ENCODE data around the gene ZFHX3.
A peak's percentile ranks its signal among the peaks of the same experiment; 100 is the strongest.

ZFHX3 gene

DNA sequence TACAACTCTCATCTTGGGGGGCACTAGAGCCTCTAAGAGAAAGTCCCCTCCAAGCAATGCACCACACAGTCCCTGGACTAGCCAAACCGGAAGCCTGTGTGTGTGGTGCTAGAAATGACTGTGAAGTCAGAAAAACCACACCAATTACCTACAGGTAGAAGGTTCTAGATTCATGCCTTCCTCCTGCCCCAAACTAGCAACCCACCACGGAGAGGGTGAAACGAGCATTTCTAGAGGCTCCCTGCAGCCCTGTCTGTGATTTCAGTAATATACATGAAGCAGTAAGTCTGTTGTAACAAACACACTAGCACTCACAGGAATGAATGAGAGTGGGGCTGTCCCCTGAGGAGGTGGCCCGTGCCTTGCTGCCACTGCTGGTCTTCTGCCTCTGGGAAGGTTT is 13.6 kb downstream of the ZFHX3 start:
- no peak for TF ChIP-seq BHLHE40 (IDR thresholded peaks at IDR 0.05; ENCODE audit: borderline replicate concordance)
- no peak for TF ChIP-seq ZNF384 (IDR thresholded peaks at IDR 0.05)
- TF ChIP-seq LEF1 (IDR thresholded peaks at IDR 0.05; ENCODE audit: borderline replicate concordance) = no peak
- TF ChIP-seq FOXM1 (IDR thresholded peaks at IDR 0.05; ENCODE audit: borderline replicate concordance) = no peak
- TF ChIP-seq TARDBP (IDR thresholded peaks at IDR 0.05) = no peak
- no peak for TF ChIP-seq FOXA1 (IDR thresholded peaks at IDR 0.05)
- ChIA-PET POLR2A (no interaction called here), CTCF (interaction anchor here (1.2 kb wide), 1 partner anchor 39 kb away, joined by 3 read pairs; no protein-coding TSS in a partner anchor)
- DNase-seq (ENCODE audit: extremely low spot score) = no peak

DNA sequence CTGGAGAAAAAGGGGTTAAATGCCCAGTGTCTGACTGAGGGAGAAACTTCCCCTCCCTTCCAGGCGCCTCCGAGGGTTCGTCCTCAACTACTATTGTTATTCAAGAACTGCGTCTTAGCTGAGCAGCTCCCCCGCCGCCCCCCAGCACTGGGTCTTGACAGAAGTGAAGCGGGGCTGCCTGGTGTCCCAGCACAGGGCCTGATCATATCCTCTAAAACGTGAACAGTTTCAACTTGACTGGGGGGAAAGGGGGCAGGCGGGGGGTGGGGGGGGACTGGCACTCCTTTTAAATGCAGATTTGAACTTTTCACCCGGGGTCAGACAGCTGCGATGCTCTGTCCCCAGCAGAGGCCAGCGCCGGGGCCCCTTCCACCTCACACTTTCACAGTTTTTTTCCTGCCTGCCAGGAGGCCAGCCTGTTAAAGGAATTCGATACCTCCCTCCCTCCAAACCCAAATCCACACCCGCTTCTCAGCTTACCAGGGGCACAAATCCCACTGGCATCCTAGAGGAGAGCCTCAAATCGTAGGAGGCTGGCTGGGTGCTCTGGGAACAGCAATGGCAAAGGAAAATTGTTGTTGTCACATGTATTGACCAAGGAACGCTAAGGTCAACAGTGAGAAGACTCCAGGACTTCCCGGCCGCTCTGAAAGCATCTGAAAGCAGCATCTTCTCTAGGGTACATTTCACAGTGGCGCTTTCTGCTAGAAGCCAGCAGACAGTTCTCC is 14.5 kb downstream of the ZFHX3 start:
- TF ChIP-seq FOXK2 (IDR thresholded peaks at IDR 0.05) = no peak
- TF ChIP-seq FOXA1 (IDR thresholded peaks at IDR 0.05) = no peak
- TF ChIP-seq ELF4 (IDR thresholded peaks at IDR 0.05) = no peak
- TF ChIP-seq ARNT (IDR thresholded peaks at IDR 0.05) = no peak
- no peak for TF ChIP-seq SUZ12 (IDR thresholded peaks at IDR 0.05)
- TF ChIP-seq BHLHE40 (IDR thresholded peaks at IDR 0.05; ENCODE audit: borderline replicate concordance) = no peak
- TF ChIP-seq CTBP1 (IDR thresholded peaks at IDR 0.05; ENCODE audit: borderline replicate concordance) = no peak
- TF ChIP-seq ZNF384 (IDR thresholded peaks at IDR 0.05) = no peak
- TF ChIP-seq HDGF (IDR thresholded peaks at IDR 0.05; ENCODE audit: borderline replicate concordance) = no peak
- no peak for TF ChIP-seq LEF1 (IDR thresholded peaks at IDR 0.05; ENCODE audit: borderline replicate concordance)
- no peak for TF ChIP-seq TARDBP (IDR thresholded peaks at IDR 0.05)
- TF ChIP-seq FOXM1 (IDR thresholded peaks at IDR 0.05; ENCODE audit: borderline replicate concordance) = no peak
- no peak; the same call in 1 of the 2 replicates for TF ChIP-seq L3MBTL2 (conservative IDR thresholded peaks at IDR 0.05)
- no peak for TF ChIP-seq SP1 (IDR thresholded peaks at IDR 0.05)
- no peak for TF ChIP-seq NFRKB (IDR thresholded peaks at IDR 0.05)
- TF ChIP-seq, protein P1, sequence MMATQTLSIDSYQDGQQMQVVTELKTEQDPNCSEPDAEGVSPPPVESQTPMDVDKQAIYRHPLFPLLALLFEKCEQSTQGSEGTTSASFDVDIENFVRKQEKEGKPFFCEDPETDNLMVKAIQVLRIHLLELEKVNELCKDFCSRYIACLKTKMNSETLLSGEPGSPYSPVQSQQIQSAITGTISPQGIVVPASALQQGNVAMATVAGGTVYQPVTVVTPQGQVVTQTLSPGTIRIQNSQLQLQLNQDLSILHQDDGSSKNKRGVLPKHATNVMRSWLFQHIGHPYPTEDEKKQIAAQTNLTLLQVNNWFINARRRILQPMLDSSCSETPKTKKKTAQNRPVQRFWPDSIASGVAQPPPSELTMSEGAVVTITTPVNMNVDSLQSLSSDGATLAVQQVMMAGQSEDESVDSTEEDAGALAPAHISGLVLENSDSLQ (IDR thresholded peaks at IDR 0.05) = no peak
- no peak for DNase-seq (ENCODE audit: extremely low spot score)
- POLR2A ChIA-PET = no interaction called here
- CTCF ChIA-PET = interaction anchor here (1.2 kb wide), 1 partner anchor 38 kb away, joined by 3 read pairs; no protein-coding TSS in a partner anchor

DNA sequence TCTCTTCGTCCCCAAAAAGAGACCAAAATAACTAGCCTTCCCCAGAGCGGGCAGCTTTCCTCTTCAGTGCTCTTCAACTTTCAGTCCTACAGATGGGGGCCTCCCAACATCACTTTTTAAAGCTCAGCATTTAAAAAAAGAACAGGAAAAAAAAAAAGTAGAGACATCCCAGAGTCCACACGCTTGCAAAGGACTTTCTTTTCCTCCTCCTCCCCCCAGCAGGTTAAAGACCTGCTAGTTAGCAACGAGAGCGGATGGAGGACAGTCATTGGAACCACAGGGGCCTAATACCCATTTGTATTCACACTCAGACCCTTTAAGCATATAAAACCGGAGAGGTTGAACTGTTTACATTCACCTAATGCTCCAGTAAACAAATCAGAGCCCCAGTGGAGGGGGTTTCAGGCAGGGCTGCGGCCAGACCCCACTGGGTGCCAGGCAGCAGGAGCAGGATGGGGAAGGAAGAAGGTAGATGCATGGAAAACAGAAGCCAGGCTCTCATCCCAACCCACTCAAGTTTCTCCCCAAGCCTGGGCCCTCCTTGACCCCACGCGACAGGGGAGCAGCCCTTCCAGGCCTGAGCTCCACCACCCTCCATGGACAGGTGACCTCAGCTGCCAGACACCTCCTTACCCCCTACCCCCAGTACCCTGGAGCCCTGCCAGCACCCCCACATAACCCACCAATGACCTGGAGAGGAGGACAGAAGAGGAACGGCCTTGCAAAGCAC is 15.2 kb downstream of the ZFHX3 start:
- ChIA-PET CTCF (interaction anchor here (1.2 kb wide), 1 partner anchor 38 kb away, joined by 3 read pairs; no protein-coding TSS in a partner anchor), POLR2A (no interaction called here)
- DNase-seq (ENCODE audit: extremely low spot score) = no peak
- TF ChIP-seq ZNF384 (IDR thresholded peaks at IDR 0.05) (0 out of 2 replicates have a peak, but pooled peaks have one; percentile 34), FOXM1 (IDR thresholded peaks at IDR 0.05; ENCODE audit: borderline replicate concordance) (no peak), ELF4 (IDR thresholded peaks at IDR 0.05) (no peak), FOXK2 (IDR thresholded peaks at IDR 0.05) (no peak)
- TF ChIP-seq, protein P1 (IDR thresholded peaks at IDR 0.05) = no peak

DNA sequence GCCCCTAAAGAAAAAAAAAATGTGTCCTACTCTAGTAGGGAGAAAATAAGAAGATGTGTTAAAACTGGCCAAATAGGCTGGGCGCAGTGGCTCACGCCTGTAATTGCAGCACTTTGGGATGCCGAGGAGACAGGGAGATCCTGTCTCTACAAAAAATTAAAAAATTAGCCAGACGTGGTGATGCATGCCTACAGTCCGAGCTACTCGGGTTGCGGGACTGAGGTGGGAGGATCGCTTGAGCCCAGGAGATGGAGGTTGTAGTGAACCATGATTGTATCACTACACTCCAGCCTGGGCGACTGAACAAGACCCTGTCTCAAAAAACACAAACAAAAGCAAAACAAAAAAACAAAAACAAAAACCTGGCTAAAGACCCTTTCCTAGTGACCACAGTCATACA is 15.9 kb downstream of the ZFHX3 start:
- ChIA-PET POLR2A (no interaction called here), CTCF (interaction anchor here (0.6 to 0.7 kb wide), 2 partner anchors 145 to 151 kb away, joined by 3 read pairs; no protein-coding TSS in a partner anchor)
- TF ChIP-seq FOXA1 (IDR thresholded peaks at IDR 0.05) = no peak
- TF ChIP-seq, protein P1 (IDR thresholded peaks at IDR 0.05) = no peak
- TF ChIP-seq ZNF384 (IDR thresholded peaks at IDR 0.05) = no peak
- TF ChIP-seq TARDBP (IDR thresholded peaks at IDR 0.05) = no peak
- no peak for TF ChIP-seq SP1 (IDR thresholded peaks at IDR 0.05)
- TF ChIP-seq LEF1 (IDR thresholded peaks at IDR 0.05; ENCODE audit: borderline replicate concordance) = no peak
- no peak for TF ChIP-seq FOXK2 (IDR thresholded peaks at IDR 0.05)
- TF ChIP-seq HDGF (IDR thresholded peaks at IDR 0.05; ENCODE audit: borderline replicate concordance) = no peak
- no peak for TF ChIP-seq BHLHE40 (IDR thresholded peaks at IDR 0.05; ENCODE audit: borderline replicate concordance)
- no peak for TF ChIP-seq CTBP1 (IDR thresholded peaks at IDR 0.05; ENCODE audit: borderline replicate concordance)
- no peak for TF ChIP-seq ELF4 (IDR thresholded peaks at IDR 0.05)
- no peak for TF ChIP-seq NFRKB (IDR thresholded peaks at IDR 0.05)
- TF ChIP-seq FOXM1 (IDR thresholded peaks at IDR 0.05; ENCODE audit: borderline replicate concordance) = no peak
- TF ChIP-seq L3MBTL2 (conservative IDR thresholded peaks at IDR 0.05) = no peak
- no peak for TF ChIP-seq ARNT (IDR thresholded peaks at IDR 0.05)
- no peak for TF ChIP-seq SUZ12 (IDR thresholded peaks at IDR 0.05)
- DNase-seq (ENCODE audit: extremely low spot score) = no peak

DNA sequence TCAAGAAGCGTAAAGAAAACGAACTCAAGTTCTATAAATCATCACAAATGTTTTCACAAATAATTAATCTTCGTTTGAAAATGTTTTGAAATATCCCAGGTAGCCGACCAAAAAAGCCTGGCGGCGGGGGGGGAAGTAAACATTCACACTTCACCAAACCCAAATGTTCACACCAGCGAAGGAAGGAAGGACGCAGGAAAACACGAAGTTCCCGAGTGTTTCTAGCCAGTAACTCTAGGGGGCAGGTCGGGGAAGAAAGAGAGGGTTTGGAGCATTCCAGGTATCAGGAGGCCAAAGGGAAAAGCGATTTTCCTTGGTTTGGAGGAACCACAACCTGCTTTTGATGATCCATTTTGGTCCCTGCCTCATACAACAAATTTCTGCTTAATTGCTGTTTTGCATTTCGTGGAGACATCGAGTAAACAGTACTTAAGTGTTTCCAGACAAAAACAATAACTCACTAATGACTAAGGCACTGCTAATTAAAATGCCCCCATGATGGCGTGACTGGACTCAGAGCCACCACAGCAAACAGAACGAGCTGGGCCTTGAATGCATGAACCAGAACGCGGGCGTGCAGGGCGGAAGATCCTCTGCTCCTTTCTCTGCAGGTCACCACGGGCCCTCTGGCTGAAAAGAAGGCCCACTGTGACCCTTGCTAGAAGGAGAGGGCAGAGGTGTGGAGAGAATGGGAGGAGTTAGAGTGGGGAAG is 16.6 kb downstream of the ZFHX3 start:
- CTCF ChIA-PET = interaction anchor here (0.6 to 0.7 kb wide), 2 partner anchors 146 to 150 kb away, joined by 3 read pairs; no protein-coding TSS in a partner anchor
- TF ChIP-seq CTBP1 (IDR thresholded peaks at IDR 0.05; ENCODE audit: borderline replicate concordance) (no peak), BHLHE40 (IDR thresholded peaks at IDR 0.05; ENCODE audit: borderline replicate concordance) (no peak), LEF1 (IDR thresholded peaks at IDR 0.05; ENCODE audit: borderline replicate concordance) (no peak), SP1 (IDR thresholded peaks at IDR 0.05) (no peak), HDGF (IDR thresholded peaks at IDR 0.05; ENCODE audit: borderline replicate concordance) (no peak), ELF4 (IDR thresholded peaks at IDR 0.05) (no peak), NFRKB (IDR thresholded peaks at IDR 0.05) (no peak), ZNF384 (IDR thresholded peaks at IDR 0.05) (no peak), TARDBP (IDR thresholded peaks at IDR 0.05) (no peak), L3MBTL2 (conservative IDR thresholded peaks at IDR 0.05) (no peak), FOXA1 (IDR thresholded peaks at IDR 0.05) (no peak), SUZ12 (IDR thresholded peaks at IDR 0.05) (no peak), FOXK2 (IDR thresholded peaks at IDR 0.05) (no peak), ARNT (IDR thresholded peaks at IDR 0.05) (no peak), FOXM1 (IDR thresholded peaks at IDR 0.05; ENCODE audit: borderline replicate concordance) (no peak)
- TF ChIP-seq, protein P1 (IDR thresholded peaks at IDR 0.05) = no peak
- no peak for DNase-seq (ENCODE audit: extremely low spot score)
- POLR2A ChIA-PET = no interaction called here
